HUES6 (cell line): ENCODE data around the gene TENM4.
A peak's percentile ranks its signal among the peaks of the same experiment; 100 is the strongest.

ENCODE experiments used
- H3K27ac ChIP-seq: 2 replicates; pipeline ENCODE4 v1.7.0; 2013; ENCODE audit warnings: low read depth, mild to moderate bottlenecking, low read length, inconsistent platforms
- H3K27me3 ChIP-seq: 2 replicates; pipeline ENCODE4 v1.6.1; 2013; ENCODE audit warnings: low read length; ENCODE audit not compliant: control insufficient read depth, insufficient read depth
- H3K36me3 ChIP-seq: 2 replicates; pipeline ENCODE4 v1.6.1; 2013; ENCODE audit warnings: low read length; ENCODE audit not compliant: control insufficient read depth, insufficient read depth
- H3K4me1 ChIP-seq: 2 replicates; pipeline ENCODE4 v1.6.1; 2013; ENCODE audit warnings: low read length; ENCODE audit not compliant: control insufficient read depth, insufficient read depth
- H3K4me3 ChIP-seq: 2 replicates; pipeline ENCODE4 v1.5.1; 2013; ENCODE audit warnings: low read depth, low read length
- H3K9ac ChIP-seq: one replicate; pipeline ENCODE4 v1.6.1; 2013; ENCODE audit warnings: mild to moderate bottlenecking, low read length
- H3K9me3 ChIP-seq: 2 replicates; pipeline ENCODE4 v1.6.1; 2013; ENCODE audit warnings: low read depth, low read length; ENCODE audit not compliant: control insufficient read depth, insufficient read depth

The TENM4 gene

GRCh38 chr11:79095424-79095823 lies 345.4 kb downstream of the TENM4 start:
- H3K9ac ChIP-seq: peak overlapping the region; percentile 54
- H3K27me3 ChIP-seq: no peaks in the 10 kb centered on the region
- peak overlapping the region; percentile 34; the same call in 1 of the 2 replicates for H3K27ac ChIP-seq
- H3K9me3 ChIP-seq: peaks cover 6% of the 10 kb centered on the region
- H3K36me3 ChIP-seq: no peaks in the 10 kb centered on the region
- peaks cover 29% of the 10 kb centered on the region; the same call in 1 of the 2 replicates for H3K4me1 ChIP-seq
- no peak overlapping the region for H3K4me3 ChIP-seq

- H3K4me3 ChIP-seq: no peak overlapping the region
- no peaks in the 10 kb centered on the region for H3K36me3 ChIP-seq
- H3K9me3 ChIP-seq: peaks cover 6% of the 10 kb centered on the region
- H3K4me1 ChIP-seq: peaks cover 24% of the 10 kb centered on the region; the same call in 1 of the 2 replicates
- H3K9ac ChIP-seq: no peak overlapping the region
- no peaks in the 10 kb centered on the region for H3K27me3 ChIP-seq
- H3K27ac ChIP-seq: peak overlapping the region; percentile 34; the same call in 1 of the 2 replicates
Observed at GRCh38 chr11:79094616-79095015, 346.2 kb downstream of the TENM4 start.

- H3K36me3 ChIP-seq: no peaks in the 10 kb centered on the region
- H3K4me3 ChIP-seq: no peak overlapping the region
- H3K27me3 ChIP-seq: no peaks in the 10 kb centered on the region
- H3K4me1 ChIP-seq: peaks cover 33% of the 10 kb centered on the region
- H3K9me3 ChIP-seq: peaks cover 6% of the 10 kb centered on the region
- H3K9ac ChIP-seq: no peak overlapping the region
- H3K27ac ChIP-seq: no peak overlapping the region
Observed at GRCh38 chr11:79092791-79093353, 348.0 kb downstream of the TENM4 start.

GRCh38 chr11:79090191-79090705 lies 350.6 kb downstream of the TENM4 start:
- Histone ChIP-seq H3K9me3 (peaks cover 6% of the 10 kb centered on the region), H3K27ac (no peak overlapping the region), H3K27me3 (no peaks in the 10 kb centered on the region), H3K4me3 (no peak overlapping the region), H3K36me3 (no peaks in the 10 kb centered on the region), H3K4me1 (peaks cover 36% of the 10 kb centered on the region), H3K9ac (no peak overlapping the region)

GRCh38 chr11:79089601-79090000 lies 351.2 kb downstream of the TENM4 start:
- Histone ChIP-seq H3K4me1 (peaks cover 31% of the 10 kb centered on the region), H3K27ac (no peak overlapping the region), H3K36me3 (no peaks in the 10 kb centered on the region), H3K27me3 (no peaks in the 10 kb centered on the region), H3K9me3 (peaks cover 6% of the 10 kb centered on the region), H3K9ac (no peak overlapping the region), H3K4me3 (no peak overlapping the region)

- Histone ChIP-seq H3K36me3 (no peaks in the 10 kb centered on the region), H3K9me3 (peaks cover 6% of the 10 kb centered on the region), H3K4me1 (peaks cover 31% of the 10 kb centered on the region), H3K4me3 (no peak overlapping the region), H3K27ac (no peak overlapping the region), H3K27me3 (no peaks in the 10 kb centered on the region), H3K9ac (peak overlapping the region; percentile 21)
Observed at GRCh38 chr11:79088967-79089366, 351.9 kb downstream of the TENM4 start.

- H3K9me3 ChIP-seq: peaks cover 1% of the 10 kb centered on the region; the same call in 1 of the 2 replicates
- H3K4me1 ChIP-seq: peaks cover 36% of the 10 kb centered on the region
- no peak overlapping the region for H3K4me3 ChIP-seq
- H3K36me3 ChIP-seq: no peaks in the 10 kb centered on the region
- H3K9ac ChIP-seq: peak overlapping the region; percentile 68
- H3K27me3 ChIP-seq: no peaks in the 10 kb centered on the region
- peak overlapping the region; percentile 33; the same call in 1 of the 2 replicates for H3K27ac ChIP-seq
Observed at GRCh38 chr11:79087961-79088318, 352.9 kb downstream of the TENM4 start.

GRCh38 chr11:79087238-79087960 lies 353.4 kb downstream of the TENM4 start:
- H3K9ac ChIP-seq: peak overlapping the region; percentile 68
- H3K9me3 ChIP-seq: no peaks in the 10 kb centered on the region
- H3K4me3 ChIP-seq: peak overlapping the region; percentile 4; the same call in 1 of the 2 replicates
- H3K27ac ChIP-seq: peak overlapping the region; percentile 59; the same call in 1 of the 2 replicates
- H3K4me1 ChIP-seq: peaks cover 39% of the 10 kb centered on the region
- H3K27me3 ChIP-seq: no peaks in the 10 kb centered on the region
- no peaks in the 10 kb centered on the region for H3K36me3 ChIP-seq

- H3K36me3 ChIP-seq: no peaks in the 10 kb centered on the region
- no peak overlapping the region for H3K4me3 ChIP-seq
- H3K9me3 ChIP-seq: no peaks in the 10 kb centered on the region
- peaks cover 39% of the 10 kb centered on the region for H3K4me1 ChIP-seq
- H3K27me3 ChIP-seq: no peaks in the 10 kb centered on the region
- H3K9ac ChIP-seq: no peak overlapping the region
- no peak overlapping the region for H3K27ac ChIP-seq
Observed at GRCh38 chr11:79086056-79086455, 354.8 kb downstream of the TENM4 start.

GRCh38 chr11:79084382-79084781 lies 356.4 kb downstream of the TENM4 start:
- Histone ChIP-seq H3K36me3 (no peaks in the 10 kb centered on the region), H3K4me3 (no peak overlapping the region), H3K9ac (no peak overlapping the region), H3K27me3 (no peaks in the 10 kb centered on the region), H3K27ac (no peak overlapping the region), H3K4me1 (peaks cover 43% of the 10 kb centered on the region), H3K9me3 (no peaks in the 10 kb centered on the region)

GRCh38 chr11:79083352-79083751 lies 357.5 kb downstream of the TENM4 start:
- no peaks in the 10 kb centered on the region for H3K27me3 ChIP-seq
- H3K9ac ChIP-seq: no peak overlapping the region
- peaks cover 33% of the 10 kb centered on the region for H3K4me1 ChIP-seq
- no peak overlapping the region for H3K27ac ChIP-seq
- H3K36me3 ChIP-seq: no peaks in the 10 kb centered on the region
- H3K9me3 ChIP-seq: no peaks in the 10 kb centered on the region
- no peak overlapping the region for H3K4me3 ChIP-seq
